ENCODE measurements around the gene SYNE1.

Gene SYNE1

DNA sequence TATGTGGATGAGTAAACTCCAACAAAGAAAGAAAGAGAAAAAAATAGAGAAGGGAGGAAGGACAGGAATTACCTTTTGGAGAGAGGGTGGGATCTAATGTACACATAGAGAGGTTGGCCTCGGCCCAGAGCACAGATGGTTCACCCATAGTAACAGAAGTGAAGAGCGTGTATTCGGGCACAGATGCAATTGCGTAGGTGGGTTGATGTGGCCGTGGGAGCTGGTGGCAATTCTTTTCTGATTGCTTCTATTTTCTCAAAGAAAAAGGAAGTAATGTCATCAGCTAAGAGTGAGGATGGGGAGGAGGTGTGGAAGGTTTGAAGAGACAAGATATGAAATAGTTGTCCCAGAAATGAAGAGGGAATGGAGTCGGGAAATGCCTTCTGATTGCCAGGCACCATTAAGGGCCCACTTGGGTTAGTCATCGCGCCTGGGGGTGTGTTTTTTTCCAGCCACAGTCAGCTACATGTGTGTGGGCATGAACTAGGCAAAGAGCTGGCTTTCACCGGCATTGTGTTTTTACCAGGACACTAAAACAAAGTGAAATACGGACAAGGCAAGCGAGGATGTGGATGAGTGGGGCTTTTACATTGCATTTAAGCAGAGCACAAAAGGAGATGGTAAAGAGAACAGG, 158.7 kb downstream of the SYNE1 start:
- Histone ChIP-seq H3K9ac (ENCODE audit: low read length) (no peak overlapping the region), H3K4me3 (ENCODE audit: low read length) (no peak overlapping the region), H3K9me3 (ENCODE audit: control insufficient read depth, low read length) (peaks cover 5% of the 10 kb centered on the region), H3K36me3 (ENCODE audit: control insufficient read depth, insufficient read depth, low read length, severe bottlenecking) (no peaks in the 10 kb centered on the region), H3K4me1 (ENCODE audit: control insufficient read depth, insufficient read depth, low read length) (no peaks in the 10 kb centered on the region), H3K27me3 (replicated peaks; ENCODE audit: control insufficient read depth, insufficient read depth, low read length) (no peaks in the 10 kb centered on the region)
- no peak for DNase-seq (ENCODE audit: low read depth)

DNA sequence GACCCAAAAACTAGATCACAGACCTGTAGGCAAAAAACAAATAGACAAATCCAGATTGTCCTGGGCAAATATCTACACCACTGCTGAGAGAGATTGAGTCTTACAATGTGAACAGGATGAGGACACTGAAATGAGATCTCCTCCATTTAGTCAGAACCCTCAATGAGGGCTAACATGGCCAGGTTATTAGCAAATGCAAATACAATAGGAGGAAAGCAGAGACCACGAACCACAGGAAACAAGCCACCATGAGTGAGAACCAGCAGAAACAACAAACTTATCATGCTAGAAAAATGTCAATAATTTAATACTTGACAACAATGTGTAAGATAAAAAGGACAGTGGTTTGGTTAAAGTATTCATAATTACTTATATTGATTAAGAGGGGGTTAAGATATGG, 162.8 kb downstream of the SYNE1 start:
- H3K4me3 ChIP-seq (ENCODE audit: low read length), result no peak overlapping the region
- H3K4me1 ChIP-seq (ENCODE audit: control insufficient read depth, insufficient read depth, low read length), result no peaks in the 10 kb centered on the region
- H3K27me3 ChIP-seq (replicated peaks; ENCODE audit: control insufficient read depth, insufficient read depth, low read length), result no peaks in the 10 kb centered on the region
- DNase-seq (ENCODE audit: low read depth), result no peak
- H3K9ac ChIP-seq (ENCODE audit: low read length), result no peak overlapping the region
- peaks cover 5% of the 10 kb centered on the region for H3K9me3 ChIP-seq (ENCODE audit: control insufficient read depth, low read length)
- no peaks in the 10 kb centered on the region for H3K36me3 ChIP-seq (ENCODE audit: control insufficient read depth, insufficient read depth, low read length, severe bottlenecking)

DNA sequence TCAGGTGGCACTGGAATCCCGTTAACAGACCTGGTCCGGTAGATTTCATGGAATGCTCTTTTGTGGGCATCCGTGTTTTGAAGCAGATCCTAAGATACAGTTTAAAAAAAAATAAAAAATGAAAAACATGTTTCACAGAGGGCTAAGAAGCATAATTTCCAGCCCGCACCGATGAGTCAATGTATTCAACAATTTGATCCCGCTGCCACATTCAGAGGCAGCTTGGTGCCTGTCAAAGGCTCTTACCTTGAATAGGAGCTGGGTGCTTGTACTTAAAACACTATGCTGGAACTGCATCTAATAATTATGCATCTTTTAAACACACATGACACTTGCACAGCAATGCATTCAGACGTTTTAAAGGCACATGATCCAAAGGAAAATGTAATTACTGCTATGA, 164.8 kb downstream of the SYNE1 start:
- peak; percentile 20 for DNase-seq (ENCODE audit: low read depth)
- Histone ChIP-seq H3K9ac (ENCODE audit: low read length) (no peak overlapping the region), H3K4me3 (ENCODE audit: low read length) (peak overlapping the region; percentile 79)

DNA sequence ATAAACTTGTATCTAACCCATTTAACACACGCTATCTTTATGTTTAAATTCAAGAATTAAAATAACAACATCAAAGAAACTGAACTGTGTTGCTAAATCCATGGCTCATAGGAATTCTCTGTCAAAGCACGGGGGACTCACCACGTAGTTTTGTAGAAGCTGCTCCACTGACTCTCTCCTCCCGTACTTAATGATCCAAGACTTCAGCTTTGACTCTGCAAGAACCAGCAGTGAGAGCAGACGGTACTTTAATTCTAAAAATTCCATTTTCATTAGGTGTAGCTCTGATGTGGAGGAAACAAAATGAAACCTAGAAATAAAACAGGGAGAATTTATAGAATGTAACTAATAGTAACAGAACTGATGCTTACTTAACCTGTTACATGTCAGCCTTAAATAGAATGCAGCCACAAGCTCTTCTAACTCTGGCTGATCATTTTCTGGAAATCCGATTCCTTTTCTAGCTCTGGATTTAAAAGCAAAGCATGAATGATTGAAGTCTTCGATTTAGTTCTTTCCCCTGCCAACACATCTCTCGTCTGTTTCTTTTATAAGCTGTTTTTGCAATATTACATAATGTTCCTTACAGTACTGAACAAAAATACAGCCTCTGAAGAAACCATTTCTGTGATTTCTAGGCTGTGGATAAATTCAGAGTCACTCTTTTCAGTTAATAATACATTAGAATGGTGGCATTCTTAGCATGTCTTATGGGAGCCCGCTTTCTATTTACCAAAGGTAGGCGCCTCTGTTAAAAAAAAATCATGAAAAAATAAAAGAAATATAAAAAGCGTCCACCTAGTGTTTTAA, 165.5 kb downstream of the SYNE1 start:
- Histone ChIP-seq H3K9ac (ENCODE audit: low read length) (peak overlapping the region; percentile 68), H3K4me3 (ENCODE audit: low read length) (peak overlapping the region; percentile 79), H3K4me1 (ENCODE audit: control insufficient read depth, insufficient read depth, low read length) (no peaks in the 10 kb centered on the region), H3K9me3 (ENCODE audit: control insufficient read depth, low read length) (peaks cover 5% of the 10 kb centered on the region), H3K27me3 (replicated peaks; ENCODE audit: control insufficient read depth, insufficient read depth, low read length) (no peaks in the 10 kb centered on the region), H3K36me3 (ENCODE audit: control insufficient read depth, insufficient read depth, low read length, severe bottlenecking) (no peaks in the 10 kb centered on the region)
- peak; percentile 49 for DNase-seq (ENCODE audit: low read depth)

More for the DNA sequence above, 164.8 kb downstream of the SYNE1 start:
- H3K4me1 ChIP-seq (ENCODE audit: control insufficient read depth, insufficient read depth, low read length), result no peaks in the 10 kb centered on the region
- no peaks in the 10 kb centered on the region for H3K27me3 ChIP-seq (replicated peaks; ENCODE audit: control insufficient read depth, insufficient read depth, low read length)
- H3K36me3 ChIP-seq (ENCODE audit: control insufficient read depth, insufficient read depth, low read length, severe bottlenecking), result no peaks in the 10 kb centered on the region
- H3K9me3 ChIP-seq (ENCODE audit: control insufficient read depth, low read length), result peaks cover 5% of the 10 kb centered on the region

DNA sequence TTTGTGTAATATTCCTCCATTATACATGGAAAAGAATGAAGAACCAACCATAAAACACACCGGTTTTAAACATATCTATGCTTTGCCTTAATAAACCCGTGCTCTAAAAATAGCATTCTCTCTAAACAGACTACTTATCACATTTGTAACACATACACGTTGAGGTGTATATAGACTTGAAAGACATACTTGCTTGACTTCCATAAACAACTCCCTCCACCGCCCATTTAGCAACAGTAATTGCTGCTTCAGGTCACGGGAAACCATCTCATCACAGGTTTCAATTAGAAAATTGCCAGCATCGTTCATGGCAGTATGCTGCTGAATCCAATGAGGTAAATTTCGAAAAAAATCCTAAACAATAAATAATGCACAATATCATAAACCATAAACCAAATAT, 174.0 kb downstream of the SYNE1 start:
- Histone ChIP-seq H3K9me3 (ENCODE audit: control insufficient read depth, low read length) (no peaks in the 10 kb centered on the region), H3K36me3 (ENCODE audit: control insufficient read depth, insufficient read depth, low read length, severe bottlenecking) (peaks cover 1% of the 10 kb centered on the region), H3K9ac (ENCODE audit: low read length) (no peak overlapping the region), H3K4me3 (ENCODE audit: low read length) (no peak overlapping the region), H3K27me3 (replicated peaks; ENCODE audit: control insufficient read depth, insufficient read depth, low read length) (no peaks in the 10 kb centered on the region), H3K4me1 (ENCODE audit: control insufficient read depth, insufficient read depth, low read length) (no peaks in the 10 kb centered on the region)
- DNase-seq (ENCODE audit: low read depth), result no peak

DNA sequence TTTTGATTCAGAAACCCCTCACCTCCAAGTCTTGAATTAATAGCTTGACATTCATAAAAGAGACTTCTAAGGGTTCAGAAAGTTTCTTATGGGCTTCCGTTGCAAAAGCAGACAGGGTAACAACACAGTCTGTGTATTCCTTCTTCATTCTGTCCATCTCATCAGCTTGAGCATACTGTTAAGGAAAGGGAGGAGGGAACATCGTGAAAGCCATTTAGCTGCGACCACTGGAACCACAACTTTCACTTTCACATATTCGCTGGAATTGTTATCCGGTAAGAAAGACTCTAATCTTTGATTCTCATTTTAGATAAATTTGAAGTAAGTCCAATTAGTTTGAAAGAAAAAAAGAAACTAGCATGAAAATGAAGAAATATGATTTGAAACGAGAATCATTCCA, 174.4 kb downstream of the SYNE1 start:
- Histone ChIP-seq H3K9me3 (ENCODE audit: control insufficient read depth, low read length) (no peaks in the 10 kb centered on the region), H3K9ac (ENCODE audit: low read length) (no peak overlapping the region), H3K36me3 (ENCODE audit: control insufficient read depth, insufficient read depth, low read length, severe bottlenecking) (peaks cover 4% of the 10 kb centered on the region), H3K4me1 (ENCODE audit: control insufficient read depth, insufficient read depth, low read length) (no peaks in the 10 kb centered on the region), H3K27me3 (replicated peaks; ENCODE audit: control insufficient read depth, insufficient read depth, low read length) (no peaks in the 10 kb centered on the region), H3K4me3 (ENCODE audit: low read length) (peak overlapping the region; percentile 29)
- peak; percentile 10 for DNase-seq (ENCODE audit: low read depth)

DNA sequence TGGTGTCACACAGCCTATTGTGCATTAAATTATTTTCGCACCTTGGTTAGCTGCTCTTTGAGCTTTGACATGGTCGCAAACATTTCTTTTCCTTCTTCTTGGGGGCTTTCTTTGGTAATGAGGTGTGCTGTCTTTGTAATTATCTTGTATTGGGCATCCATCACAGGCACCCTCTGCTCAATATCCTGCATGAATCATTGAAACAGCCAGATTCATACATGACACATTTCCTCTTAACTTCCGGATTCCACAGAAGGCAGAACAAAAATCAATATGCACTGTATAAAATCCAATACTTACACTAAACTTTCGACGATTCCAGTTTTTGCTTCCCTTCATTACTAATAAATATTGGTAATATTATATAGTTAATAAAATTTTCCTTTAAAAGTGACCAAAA, 175.6 kb downstream of the SYNE1 start:
- no peak overlapping the region for H3K9ac ChIP-seq (ENCODE audit: low read length)
- H3K4me3 ChIP-seq (ENCODE audit: low read length), result no peak overlapping the region
- peak; percentile 7 for DNase-seq (ENCODE audit: low read depth)
- H3K4me1 ChIP-seq (ENCODE audit: control insufficient read depth, insufficient read depth, low read length), result no peaks in the 10 kb centered on the region
- peaks cover 7% of the 10 kb centered on the region for H3K36me3 ChIP-seq (ENCODE audit: control insufficient read depth, insufficient read depth, low read length, severe bottlenecking)
- no peaks in the 10 kb centered on the region for H3K9me3 ChIP-seq (ENCODE audit: control insufficient read depth, low read length)
- H3K27me3 ChIP-seq (replicated peaks; ENCODE audit: control insufficient read depth, insufficient read depth, low read length), result no peaks in the 10 kb centered on the region

DNA sequence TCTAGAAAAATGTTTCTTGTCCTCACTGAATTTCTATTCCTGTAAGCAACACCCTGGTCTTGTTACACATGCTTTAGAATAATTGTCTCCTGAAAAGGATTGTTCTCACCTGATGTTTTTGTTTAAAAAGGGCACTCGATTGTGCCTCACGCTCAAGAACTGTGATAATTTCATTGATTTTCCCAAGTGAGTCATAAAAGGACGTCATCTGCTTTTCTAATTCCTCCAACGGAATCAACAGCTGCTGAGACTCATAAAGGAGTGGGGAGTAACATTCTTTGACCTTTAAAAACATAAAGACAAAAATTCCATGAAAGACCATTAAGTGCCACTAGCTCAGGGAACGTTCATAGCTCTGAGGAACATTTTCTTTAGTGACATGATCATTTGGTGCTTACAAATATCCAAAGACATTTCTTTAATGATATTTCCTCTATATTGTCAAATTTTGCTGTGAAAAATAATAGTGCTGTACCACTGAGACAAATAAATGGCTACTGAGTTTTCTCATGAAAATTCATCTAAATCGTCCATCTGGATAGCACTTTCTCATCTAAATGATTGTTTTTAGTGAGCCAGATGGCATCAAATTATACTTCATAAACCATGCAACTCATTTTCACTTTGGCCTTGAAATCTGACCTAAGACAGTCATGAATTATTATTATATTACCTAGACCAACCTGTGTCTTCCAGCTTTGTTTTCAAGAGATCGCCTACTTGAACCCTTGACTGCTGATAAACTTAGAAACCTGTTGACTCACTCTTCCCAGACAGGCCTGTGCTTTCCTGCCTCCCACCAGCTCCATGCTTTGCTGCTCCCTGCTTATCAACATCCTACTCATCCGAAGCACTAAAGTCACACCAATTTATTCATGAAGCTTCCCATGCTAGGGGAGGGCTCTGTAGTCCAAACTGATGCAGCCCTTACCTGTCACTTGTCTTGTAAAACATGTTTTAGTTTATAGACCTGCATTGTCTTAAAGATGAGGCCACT, 178.2 kb downstream of the SYNE1 start:
- H3K4me3 ChIP-seq (ENCODE audit: low read length), result no peak overlapping the region

DNA sequence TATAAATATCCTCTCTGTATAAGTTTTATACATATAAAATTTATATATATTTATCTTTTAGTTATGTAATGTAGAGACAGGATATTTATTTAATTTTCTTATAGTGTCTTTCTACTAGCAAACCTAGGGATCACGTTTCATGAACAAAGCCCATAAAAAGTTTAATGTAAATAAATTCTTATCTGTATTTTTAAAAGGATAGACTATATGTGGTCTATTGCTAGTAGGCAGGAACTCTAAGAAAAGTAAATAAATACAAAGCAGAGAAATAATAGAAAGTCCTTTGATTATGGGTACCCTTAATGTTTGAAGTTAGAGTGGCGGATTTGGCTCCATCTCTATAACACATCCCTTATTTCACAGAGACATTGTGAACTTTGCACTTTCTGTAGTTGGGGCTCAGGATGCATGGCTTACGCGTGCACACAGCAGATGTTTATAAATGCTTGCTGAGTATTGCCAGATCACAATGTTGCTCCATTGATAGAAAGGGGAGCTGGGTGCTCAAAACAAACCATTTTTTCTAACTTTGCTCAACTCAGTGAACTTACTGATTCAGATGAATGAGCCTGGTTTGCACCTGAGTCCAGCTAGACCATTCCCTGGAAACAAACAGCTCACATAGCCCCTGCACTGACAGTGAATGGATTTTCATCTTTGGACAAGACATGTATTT, 179.1 kb downstream of the SYNE1 start:
- DNase-seq (ENCODE audit: low read depth), result no peak
- Histone ChIP-seq H3K36me3 (ENCODE audit: control insufficient read depth, insufficient read depth, low read length, severe bottlenecking) (peaks cover 10% of the 10 kb centered on the region), H3K27me3 (replicated peaks; ENCODE audit: control insufficient read depth, insufficient read depth, low read length) (no peaks in the 10 kb centered on the region), H3K9me3 (ENCODE audit: control insufficient read depth, low read length) (no peaks in the 10 kb centered on the region), H3K4me1 (ENCODE audit: control insufficient read depth, insufficient read depth, low read length) (no peaks in the 10 kb centered on the region), H3K9ac (ENCODE audit: low read length) (no peak overlapping the region), H3K4me3 (ENCODE audit: low read length) (no peak overlapping the region)

More for the DNA sequence above, 178.2 kb downstream of the SYNE1 start:
- no peaks in the 10 kb centered on the region for H3K27me3 ChIP-seq (replicated peaks; ENCODE audit: control insufficient read depth, insufficient read depth, low read length)
- H3K36me3 ChIP-seq (ENCODE audit: control insufficient read depth, insufficient read depth, low read length, severe bottlenecking), result peaks cover 7% of the 10 kb centered on the region
- H3K4me1 ChIP-seq (ENCODE audit: control insufficient read depth, insufficient read depth, low read length), result no peaks in the 10 kb centered on the region
- no peak overlapping the region for H3K9ac ChIP-seq (ENCODE audit: low read length)
- H3K9me3 ChIP-seq (ENCODE audit: control insufficient read depth, low read length), result no peaks in the 10 kb centered on the region
- no peak for DNase-seq (ENCODE audit: low read depth)

DNA sequence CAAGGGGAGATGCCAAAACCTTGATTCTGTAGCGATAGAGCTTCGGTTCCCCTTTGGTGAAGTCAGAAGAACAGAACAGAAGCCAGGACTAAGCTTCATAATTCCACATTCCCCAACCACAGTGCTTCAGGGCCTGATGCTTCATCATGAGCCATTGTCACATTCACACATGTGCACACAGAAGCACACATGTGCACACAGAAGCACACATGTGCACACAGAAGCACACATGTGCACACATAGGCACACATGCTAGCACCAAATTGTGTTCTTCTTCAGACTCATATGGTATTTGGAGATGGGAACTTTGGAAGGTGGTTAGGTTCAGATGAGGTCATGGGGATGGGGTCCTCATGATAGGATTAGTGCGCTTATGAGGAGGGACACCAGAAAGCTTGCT, 183.2 kb downstream of the SYNE1 start:
- Histone ChIP-seq H3K36me3 (ENCODE audit: control insufficient read depth, insufficient read depth, low read length, severe bottlenecking) (peaks cover 18% of the 10 kb centered on the region), H3K9me3 (ENCODE audit: control insufficient read depth, low read length) (no peaks in the 10 kb centered on the region), H3K4me3 (ENCODE audit: low read length) (no peak overlapping the region), H3K4me1 (ENCODE audit: control insufficient read depth, insufficient read depth, low read length) (no peaks in the 10 kb centered on the region), H3K27me3 (replicated peaks; ENCODE audit: control insufficient read depth, insufficient read depth, low read length) (no peaks in the 10 kb centered on the region), H3K9ac (ENCODE audit: low read length) (no peak overlapping the region)
- no peak for DNase-seq (ENCODE audit: low read depth)

Data from adipocyte (in vitro differentiated cells).